Karpas-422 (cell line): Measurements from ENCODE around the gene TUBB6. TPM values are rescaled to one million over a fixed set of nuclear protein-coding genes. Genes with fewer than 3 reads are reported as not detected.

ENCODE experiments used
- DNase-seq: peaks from one replicate; pipeline ENCODE4 v3.0.0-alpha.2; 2015
- H2AFZ ChIP-seq: fragments of 200-600 bp; sonication (generic); 2 replicates; pipeline ENCODE4 v1.6.1; 2014; ENCODE audit warnings: antibody characterized with exemption, low read length, mixed read lengths
- H3K27ac ChIP-seq: fragments of 200-600 bp; sonication (generic); 2 replicates; pipeline ENCODE4 v1.5.1; 2014; ENCODE audit warnings: mild to moderate bottlenecking, low read length, moderate library complexity
- H3K27me3 ChIP-seq: fragments of 200-600 bp; sonication (generic); 2 replicates; pipeline ENCODE4 v1.6.1; 2014; ENCODE audit warnings: low read length, mixed read lengths
- H3K36me3 ChIP-seq: fragments of 200-600 bp; sonication (generic); 2 replicates; pipeline ENCODE4 v1.6.1; 2014; ENCODE audit warnings: low read length, mixed read lengths; ENCODE audit not compliant: insufficient read depth
- H3K4me1 ChIP-seq: fragments of 200-600 bp; sonication (generic); 2 replicates; pipeline ENCODE4 v1.6.1; 2014; ENCODE audit warnings: mild to moderate bottlenecking, low read length, mixed read lengths
- H3K4me2 ChIP-seq: fragments of 200-600 bp; sonication (generic); 2 replicates; pipeline ENCODE4 v1.6.1; 2014; ENCODE audit warnings: low read length, low read depth, mild to moderate bottlenecking; ENCODE audit not compliant: poor library complexity, severe bottlenecking
- H3K4me3 ChIP-seq: fragments of 200-600 bp; sonication (generic); 2 replicates; pipeline ENCODE4 v1.5.1; 2014; ENCODE audit warnings: mild to moderate bottlenecking, antibody characterized with exemption, low read length, mixed read lengths
- H3K79me2 ChIP-seq: fragments of 200-600 bp; sonication (generic); 2 replicates; pipeline ENCODE4 v1.6.1; 2014; ENCODE audit warnings: mild to moderate bottlenecking, low read length, mixed read lengths
- H3K9ac ChIP-seq: fragments of 200-600 bp; sonication (generic); 2 replicates; pipeline ENCODE4 v1.6.0; 2014; ENCODE audit warnings: low read length
- H3K9me2 ChIP-seq: fragments of 200-600 bp; sonication (generic), shearing (Covaris generic); replicated peaks from 2 replicates; pipeline ENCODE4 v1.6.0; 2014; ENCODE audit warnings: mild to moderate bottlenecking, low read length, moderate library complexity; ENCODE audit not compliant: insufficient read depth
- H3K9me3 ChIP-seq: fragments of 300-700, 200-600 bp; sonication (generic); 2 replicates; pipeline ENCODE4 v1.6.1; 2014; ENCODE audit warnings: low read length, mixed read lengths
- H4K20me1 ChIP-seq: fragments of 200-600 bp; sonication (generic); 2 replicates; pipeline ENCODE4 v1.6.1; 2014; ENCODE audit warnings: mild to moderate bottlenecking, antibody characterized with exemption, low read length, low read depth; ENCODE audit not compliant: insufficient read depth
- total RNA-seq: library from RNA; depleted of rRNA; stranded (reverse); fragments of >200 nt; shearing (Covaris generic); gene quantifications from 2 replicates; pipeline ENCODE4 v1.2.3, GENCODE V29; 2014; ENCODE audit warnings: low replicate concordance

The TUBB6 gene
- total RNA-seq, 1 experiment from 2014 or later, result 0.48 TPM

- Histone ChIP-seq H3K4me2 (no peak overlapping the region), H3K4me3 (no peak overlapping the region), H3K4me1 (no peaks in the 10 kb centered on the region), H3K27me3 (no peaks in the 10 kb centered on the region), H3K27ac (no peak overlapping the region), H4K20me1 (no peaks in the 10 kb centered on the region), H3K9ac (no peak overlapping the region), H2AFZ (no peak overlapping the region), H3K36me3 (peaks cover 15% of the 10 kb centered on the region; the same call in 1 of the 2 replicates), H3K9me3 (no peaks in the 10 kb centered on the region), H3K9me2 (no peaks in the 10 kb centered on the region), H3K79me2 (peaks cover 9% of the 10 kb centered on the region; the same call in 1 of the 2 replicates)
- DNase-seq, result no peak
Observed at GRCh38 chr18:12334863-12335262, 26.8 kb downstream of the TUBB6 start.

GRCh38 chr18:12335503-12335902 lies 27.5 kb downstream of the TUBB6 start:
- Histone ChIP-seq H3K4me2 (no peak overlapping the region), H3K27ac (no peak overlapping the region), H3K4me1 (no peaks in the 10 kb centered on the region), H3K9me2 (no peaks in the 10 kb centered on the region), H2AFZ (no peak overlapping the region), H3K79me2 (peaks cover 9% of the 10 kb centered on the region; the same call in 1 of the 2 replicates), H4K20me1 (no peaks in the 10 kb centered on the region), H3K9ac (no peak overlapping the region), H3K27me3 (no peaks in the 10 kb centered on the region), H3K36me3 (peaks cover 15% of the 10 kb centered on the region; the same call in 1 of the 2 replicates), H3K9me3 (no peaks in the 10 kb centered on the region), H3K4me3 (no peak overlapping the region)
- DNase-seq, result no peak

GRCh38 chr18:12336171-12336613 lies 28.2 kb downstream of the TUBB6 start:
- H3K4me3 ChIP-seq, result no peak overlapping the region
- H3K27me3 ChIP-seq, result no peaks in the 10 kb centered on the region
- no peak overlapping the region for H3K27ac ChIP-seq
- H3K9ac ChIP-seq, result no peak overlapping the region
- no peaks in the 10 kb centered on the region for H3K9me3 ChIP-seq
- H3K9me2 ChIP-seq, result no peaks in the 10 kb centered on the region
- peaks cover 15% of the 10 kb centered on the region; the same call in 1 of the 2 replicates for H3K36me3 ChIP-seq
- no peaks in the 10 kb centered on the region for H4K20me1 ChIP-seq
- H3K4me2 ChIP-seq, result no peak overlapping the region
- H2AFZ ChIP-seq, result no peak overlapping the region
- no peaks in the 10 kb centered on the region for H3K4me1 ChIP-seq
- H3K79me2 ChIP-seq, result peaks cover 5% of the 10 kb centered on the region; the same call in 1 of the 2 replicates
- DNase-seq, result no peak

GRCh38 chr18:12336887-12337286 lies 28.8 kb downstream of the TUBB6 start:
- Histone ChIP-seq H3K36me3 (peaks cover 18% of the 10 kb centered on the region; the same call in 1 of the 2 replicates), H3K4me2 (no peak overlapping the region), H4K20me1 (no peaks in the 10 kb centered on the region), H3K27ac (no peak overlapping the region), H3K4me1 (no peaks in the 10 kb centered on the region), H3K9ac (no peak overlapping the region), H3K79me2 (peaks cover 5% of the 10 kb centered on the region; the same call in 1 of the 2 replicates), H3K4me3 (no peak overlapping the region), H2AFZ (no peak overlapping the region), H3K27me3 (no peaks in the 10 kb centered on the region), H3K9me2 (no peaks in the 10 kb centered on the region), H3K9me3 (no peaks in the 10 kb centered on the region)
- no peak for DNase-seq

- H3K79me2 ChIP-seq, result peaks cover 4% of the 10 kb centered on the region; the same call in 1 of the 2 replicates
- no peak overlapping the region for H3K4me3 ChIP-seq
- no peak overlapping the region for H2AFZ ChIP-seq
- no peak overlapping the region for H3K9ac ChIP-seq
- H3K4me1 ChIP-seq, result no peaks in the 10 kb centered on the region
- H4K20me1 ChIP-seq, result no peaks in the 10 kb centered on the region
- no peak overlapping the region for H3K27ac ChIP-seq
- no peaks in the 10 kb centered on the region for H3K9me3 ChIP-seq
- H3K4me2 ChIP-seq, result no peak overlapping the region
- H3K36me3 ChIP-seq, result peaks cover 33% of the 10 kb centered on the region; the same call in 1 of the 2 replicates
- no peaks in the 10 kb centered on the region for H3K27me3 ChIP-seq
- H3K9me2 ChIP-seq, result no peaks in the 10 kb centered on the region
- DNase-seq, result no peak
Observed at GRCh38 chr18:12338382-12338781, 30.3 kb downstream of the TUBB6 start.

- Histone ChIP-seq H4K20me1 (no peaks in the 10 kb centered on the region), H2AFZ (no peak overlapping the region), H3K27me3 (no peaks in the 10 kb centered on the region), H3K36me3 (peaks cover 35% of the 10 kb centered on the region; the same call in 1 of the 2 replicates), H3K9ac (no peak overlapping the region), H3K4me1 (no peaks in the 10 kb centered on the region), H3K4me2 (no peak overlapping the region), H3K27ac (no peak overlapping the region), H3K9me2 (no peaks in the 10 kb centered on the region), H3K9me3 (no peaks in the 10 kb centered on the region), H3K4me3 (no peak overlapping the region), H3K79me2 (no peaks in the 10 kb centered on the region)
- DNase-seq, result no peak
Observed at GRCh38 chr18:12340945-12341660, 33.1 kb downstream of the TUBB6 start.

GRCh38 chr18:12342661-12343060 lies 34.6 kb downstream of the TUBB6 start:
- Histone ChIP-seq H3K9ac (no peak overlapping the region), H3K27ac (no peak overlapping the region), H3K4me3 (no peak overlapping the region), H3K36me3 (peaks cover 34% of the 10 kb centered on the region; the same call in 1 of the 2 replicates), H3K4me2 (no peak overlapping the region), H2AFZ (no peak overlapping the region), H3K4me1 (no peaks in the 10 kb centered on the region), H3K9me3 (no peaks in the 10 kb centered on the region), H3K79me2 (no peaks in the 10 kb centered on the region), H3K27me3 (no peaks in the 10 kb centered on the region), H4K20me1 (no peaks in the 10 kb centered on the region), H3K9me2 (no peaks in the 10 kb centered on the region)
- no peak for DNase-seq

GRCh38 chr18:12345491-12346239 lies 37.6 kb downstream of the TUBB6 start:
- no peak overlapping the region for H3K9ac ChIP-seq
- no peak overlapping the region for H3K4me3 ChIP-seq
- no peak for DNase-seq
- no peaks in the 10 kb centered on the region for H3K9me3 ChIP-seq
- no peaks in the 10 kb centered on the region for H4K20me1 ChIP-seq
- H2AFZ ChIP-seq, result no peak overlapping the region
- no peaks in the 10 kb centered on the region for H3K79me2 ChIP-seq
- H3K27ac ChIP-seq, result no peak overlapping the region
- H3K4me2 ChIP-seq, result no peak overlapping the region
- H3K36me3 ChIP-seq, result peaks cover 54% of the 10 kb centered on the region; the same call in 1 of the 2 replicates
- H3K27me3 ChIP-seq, result no peaks in the 10 kb centered on the region
- H3K9me2 ChIP-seq, result no peaks in the 10 kb centered on the region
- H3K4me1 ChIP-seq, result no peaks in the 10 kb centered on the region
